HepG2 (cell line): Measurements from ENCODE around the gene RNU6-8. TPM values are rescaled to one million over a fixed set of nuclear protein-coding genes. Genes with fewer than 3 reads are reported as not detected.

Experiments
- ETV5 ChIP-seq: IDR thresholded peaks from 2 replicates; pipeline ENCODE4 v1.6.1; 2018; ENCODE audit warnings: missing biosample characterization, missing genetic modification reagents, inconsistent platforms, borderline replicate concordance
- FOXK2 ChIP-seq: fragments of 450-650 bp; IDR thresholded peaks from 2 replicates; pipeline ENCODE4 v1.6.1; 2016
- KLF9 ChIP-seq: IDR thresholded peaks from 2 replicates; pipeline ENCODE4 v1.6.1; 2016; ENCODE audit warnings: low read depth
- MAF1 ChIP-seq: sonication (generic); formaldehyde crosslinking; IDR thresholded peaks from 2 replicates; pipeline ENCODE4 v1.5.0; 2020; ENCODE audit warnings: missing genetic modification reagents, borderline replicate concordance
- NCOA1 ChIP-seq: sonication (generic); formaldehyde crosslinking; IDR thresholded peaks from 2 replicates; pipeline ENCODE4 v1.9.0; 2021; ENCODE audit warnings: missing genetic modification reagents
- PRDM4 ChIP-seq: sonication (generic); formaldehyde crosslinking; IDR thresholded peaks from 2 replicates; pipeline ENCODE4 v1.9.0; 2021; ENCODE audit warnings: missing genetic modification reagents, borderline replicate concordance
- RAD21 ChIP-seq: fragments of 450-650 bp; formaldehyde crosslinking; IDR thresholded peaks from 2 replicates; pipeline ENCODE4 v1.5.0; 2020; ENCODE audit warnings: mild to moderate bottlenecking
- SP140L ChIP-seq: sonication (generic); formaldehyde crosslinking; IDR thresholded peaks from 2 replicates; pipeline ENCODE4 v1.4.0; 2020; ENCODE audit warnings: missing genetic modification reagents, borderline replicate concordance
- SP2 ChIP-seq: sonication (generic); formaldehyde crosslinking; IDR thresholded peaks from 2 replicates; pipeline ENCODE4 v1.5.1; 2020; ENCODE audit warnings: mild to moderate bottlenecking, missing genetic modification reagents
- THYN1 ChIP-seq: sonication (generic); formaldehyde crosslinking; IDR thresholded peaks from 2 replicates; pipeline ENCODE4 v1.8.1; 2023; ENCODE audit warnings: low read depth, mild to moderate bottlenecking, moderate library complexity, missing genetic modification reagents, borderline replicate concordance
- ZNF432 ChIP-seq: sonication (generic); formaldehyde crosslinking; IDR thresholded peaks from 2 replicates; pipeline ENCODE4 v1.5.0; 2020; ENCODE audit warnings: missing genetic modification reagents, mild to moderate bottlenecking, borderline replicate concordance
- ZNF441 ChIP-seq: sonication (generic); formaldehyde crosslinking; IDR thresholded peaks from 2 replicates; pipeline ENCODE4 v1.7.0; 2021; ENCODE audit warnings: missing genetic modification reagents, borderline replicate concordance
- ZNF740 ChIP-seq: sonication (generic); formaldehyde crosslinking; IDR thresholded peaks from 2 replicates; pipeline ENCODE4 v1.4.0; 2020; ENCODE audit warnings: missing genetic modification reagents
- ZNF879 ChIP-seq: sonication (generic); formaldehyde crosslinking; IDR thresholded peaks from 2 replicates; pipeline ENCODE4 v1.8.1; 2023; ENCODE audit warnings: missing genetic modification reagents
- polyA plus RNA-seq, 8 experiments: library from polyadenylated mRNA; depleted of rRNA in 3 of 8; stranded (reverse) in 7 of 8; unstranded in 1 of 8; fragments of >200 nt; fragmentation: Illumina TruSeq in 4 of 8; extraction: Trizol in 4 of 8; gene quantifications; 2 replicates each; pipeline versions ENCODE4 v1.2.1 to v1.2.3, GENCODE V29; 2011 to 2016; ENCODE audit warnings: low read depth in 4 of 8, missing spikeins in 1 of 8, mixed read lengths in 1 of 8; ENCODE audit not compliant: insufficient read depth in 1 of 8
- total RNA-seq, 5 experiments: library from RNA; depleted of rRNA; stranded (reverse); fragments of >200 nt; fragmentation: Illumina TruSeq; extraction: Trizol; gene quantifications; 2 replicates each; pipeline ENCODE4 v1.2.3, GENCODE V29; 2016; ENCODE audit warnings: low read depth in 1 of 5
- TF ChIP-seq, protein P1 (sequence below): sonication (generic); formaldehyde crosslinking; IDR thresholded peaks from 2 replicates; pipeline ENCODE4 v1.5.1; 2020; ENCODE audit warnings: missing genetic modification reagents, mild to moderate bottlenecking, borderline replicate concordance
- TF ChIP-seq, protein P2 (sequence below): sonication (generic); formaldehyde crosslinking; IDR thresholded peaks from 2 replicates; pipeline ENCODE4 v1.5.0; 2020; ENCODE audit warnings: mild to moderate bottlenecking, missing genetic modification reagents
- TF ChIP-seq, protein P3 (sequence below): sonication (generic); formaldehyde crosslinking; IDR thresholded peaks from 2 replicates; pipeline ENCODE4 v1.4.0; 2020; ENCODE audit warnings: missing genetic modification reagents

The RNU6-8 gene
- total and polyA plus RNA-seq, 2 of the 13 experiments (the other 11 are each of a cell fraction or from before 2014, with no cell fraction given): under 0.01 TPM; not detected in 1

- TF ChIP-seq THYN1 (CRISPR knock-in tag) (peak; percentile 67; the same call in 1 of the 2 replicates), MAF1 (CRISPR knock-in tag) (peak; percentile 99), NCOA1 (CRISPR knock-in tag) (no peak), ETV5 (CRISPR knock-in tag) (peak; percentile 43; the same call in 1 of the 2 replicates), SP140L (CRISPR knock-in tag) (peak; percentile 98), SP2 (CRISPR knock-in tag) (no peak; the same call in 1 of the 2 replicates), ZNF432 (CRISPR knock-in tag) (no peak), KLF9 (CRISPR knock-in tag) (peak; percentile 91; the same call in 1 of the 2 replicates), ZNF740 (CRISPR knock-in tag) (peak; percentile 84), RAD21 (CRISPR knock-in tag) (peak; percentile 55), ZNF879 (CRISPR knock-in tag) (0 out of 2 replicates have a peak, but pooled peaks have one; percentile 40), FOXK2 (no peak), PRDM4 (CRISPR knock-in tag) (peak; percentile 72; the same call in 1 of the 2 replicates), ZNF441 (CRISPR knock-in tag) (peak; percentile 67; the same call in 1 of the 2 replicates)
- TF ChIP-seq, protein P1, sequence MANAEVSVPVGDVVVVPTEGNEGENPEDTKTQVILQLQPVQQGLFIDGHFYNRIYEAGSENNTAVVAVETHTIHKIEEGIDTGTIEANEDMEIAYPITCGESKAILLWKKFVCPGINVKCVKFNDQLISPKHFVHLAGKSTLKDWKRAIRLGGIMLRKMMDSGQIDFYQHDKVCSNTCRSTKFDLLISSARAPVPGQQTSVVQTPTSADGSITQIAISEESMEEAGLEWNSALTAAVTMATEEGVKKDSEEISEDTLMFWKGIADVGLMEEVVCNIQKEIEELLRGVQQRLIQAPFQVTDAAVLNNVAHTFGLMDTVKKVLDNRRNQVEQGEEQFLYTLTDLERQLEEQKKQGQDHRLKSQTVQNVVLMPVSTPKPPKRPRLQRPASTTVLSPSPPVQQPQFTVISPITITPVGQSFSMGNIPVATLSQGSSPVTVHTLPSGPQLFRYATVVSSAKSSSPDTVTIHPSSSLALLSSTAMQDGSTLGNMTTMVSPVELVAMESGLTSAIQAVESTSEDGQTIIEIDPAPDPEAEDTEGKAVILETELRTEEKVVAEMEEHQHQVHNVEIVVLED (CRISPR knock-in tag): peak; percentile 76; the same call in 1 of the 2 replicates
- TF ChIP-seq, protein P2, sequence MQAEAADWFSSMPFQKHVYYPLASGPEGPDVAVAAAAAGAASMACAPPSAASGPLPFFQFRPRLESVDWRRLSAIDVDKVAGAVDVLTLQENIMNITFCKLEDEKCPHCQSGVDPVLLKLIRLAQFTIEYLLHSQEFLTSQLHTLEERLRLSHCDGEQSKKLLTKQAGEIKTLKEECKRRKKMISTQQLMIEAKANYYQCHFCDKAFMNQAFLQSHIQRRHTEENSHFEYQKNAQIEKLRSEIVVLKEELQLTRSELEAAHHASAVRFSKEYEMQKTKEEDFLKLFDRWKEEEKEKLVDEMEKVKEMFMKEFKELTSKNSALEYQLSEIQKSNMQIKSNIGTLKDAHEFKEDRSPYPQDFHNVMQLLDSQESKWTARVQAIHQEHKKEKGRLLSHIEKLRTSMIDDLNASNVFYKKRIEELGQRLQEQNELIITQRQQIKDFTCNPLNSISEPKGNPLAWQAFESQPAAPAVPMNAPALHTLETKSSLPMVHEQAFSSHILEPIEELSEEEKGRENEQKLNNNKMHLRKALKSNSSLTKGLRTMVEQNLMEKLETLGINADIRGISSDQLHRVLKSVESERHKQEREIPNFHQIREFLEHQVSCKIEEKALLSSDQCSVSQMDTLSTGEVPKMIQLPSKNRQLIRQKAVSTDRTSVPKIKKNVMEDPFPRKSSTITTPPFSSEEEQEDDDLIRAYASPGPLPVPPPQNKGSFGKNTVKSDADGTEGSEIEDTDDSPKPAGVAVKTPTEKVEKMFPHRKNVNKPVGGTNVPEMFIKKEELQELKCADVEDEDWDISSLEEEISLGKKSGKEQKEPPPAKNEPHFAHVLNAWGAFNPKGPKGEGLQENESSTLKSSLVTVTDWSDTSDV: no peak
- TF ChIP-seq, protein P3, sequence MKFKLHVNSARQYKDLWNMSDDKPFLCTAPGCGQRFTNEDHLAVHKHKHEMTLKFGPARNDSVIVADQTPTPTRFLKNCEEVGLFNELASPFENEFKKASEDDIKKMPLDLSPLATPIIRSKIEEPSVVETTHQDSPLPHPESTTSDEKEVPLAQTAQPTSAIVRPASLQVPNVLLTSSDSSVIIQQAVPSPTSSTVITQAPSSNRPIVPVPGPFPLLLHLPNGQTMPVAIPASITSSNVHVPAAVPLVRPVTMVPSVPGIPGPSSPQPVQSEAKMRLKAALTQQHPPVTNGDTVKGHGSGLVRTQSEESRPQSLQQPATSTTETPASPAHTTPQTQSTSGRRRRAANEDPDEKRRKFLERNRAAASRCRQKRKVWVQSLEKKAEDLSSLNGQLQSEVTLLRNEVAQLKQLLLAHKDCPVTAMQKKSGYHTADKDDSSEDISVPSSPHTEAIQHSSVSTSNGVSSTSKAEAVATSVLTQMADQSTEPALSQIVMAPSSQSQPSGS: peak; percentile 89
Measured at GRCh38 chr14:32202998-32203882, at the start of gene RNU6-8 (continued).
